GM19025 (cell line): Measurements from ENCODE around the gene TENT5C.

Experiments
- ATAC-seq: cut with Tn5 transposase; IDR thresholded peaks from one replicate; pipeline ENCODE4 v1.9.1; 2021; ENCODE audit warnings: mild to moderate bottlenecking, low read depth, moderate library complexity; ENCODE audit not compliant: unreplicated experiment

TENT5C gene

DNA sequence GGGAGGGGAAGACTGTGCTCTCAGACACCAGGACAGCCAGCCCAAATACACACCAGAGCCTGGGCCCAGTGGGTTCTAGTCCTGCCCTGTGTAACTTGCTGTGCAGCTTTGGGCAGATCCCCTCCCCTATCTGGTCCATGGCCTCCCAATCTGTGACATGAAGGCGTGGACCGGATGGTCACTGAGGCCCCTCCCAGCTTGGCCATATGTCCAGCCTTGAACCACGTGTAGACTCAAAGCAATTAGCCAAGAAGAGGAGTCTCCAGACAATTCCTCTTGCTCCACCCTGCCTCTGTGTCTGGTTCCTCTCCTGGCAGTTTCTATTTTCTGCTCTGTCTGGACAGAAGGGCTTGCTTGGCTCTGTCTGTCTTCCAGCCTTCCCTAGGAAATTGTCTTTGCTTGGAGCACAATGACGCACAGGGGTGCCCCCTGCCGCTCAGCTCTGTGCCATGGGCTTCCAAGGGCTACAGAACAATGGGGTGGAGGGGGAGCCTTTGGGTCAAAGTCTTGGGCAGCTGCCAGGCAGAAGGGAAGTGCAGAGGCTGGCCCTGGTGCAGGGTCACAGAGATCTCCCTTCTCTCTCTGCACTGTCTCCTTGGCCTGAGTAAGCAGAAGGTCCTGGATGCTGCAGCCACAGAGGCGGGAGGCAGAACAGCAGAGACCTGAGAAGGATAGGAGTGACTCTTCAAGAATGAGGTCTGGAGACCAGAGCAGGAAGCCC is 66.1 kb downstream of the TENT5C start:
- ATAC-seq: no peak

- ATAC-seq: no peak
These were observed 66.9 kb downstream of the TENT5C start for GRCh38 chr1:117672756-117673155.

DNA sequence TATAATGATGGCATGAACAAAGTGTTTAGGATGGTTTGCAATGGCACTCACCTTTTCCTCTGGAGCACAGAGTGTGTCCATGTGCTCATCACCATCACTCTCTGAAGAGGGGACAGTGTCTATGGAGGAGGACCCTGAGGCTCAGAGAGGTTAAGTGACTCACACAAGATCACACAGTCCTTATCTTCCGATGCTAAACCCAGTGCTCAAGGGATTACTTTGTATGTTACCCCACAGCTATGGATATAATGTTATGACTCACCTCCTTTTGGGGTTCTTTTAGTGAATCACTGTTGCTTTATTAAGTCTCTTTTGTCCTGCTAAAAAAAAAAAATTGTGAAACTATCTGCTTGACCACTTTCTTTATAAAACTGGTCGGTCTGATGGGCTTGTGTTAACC is 67.6 kb downstream of the TENT5C start:
- ATAC-seq: no peak

DNA sequence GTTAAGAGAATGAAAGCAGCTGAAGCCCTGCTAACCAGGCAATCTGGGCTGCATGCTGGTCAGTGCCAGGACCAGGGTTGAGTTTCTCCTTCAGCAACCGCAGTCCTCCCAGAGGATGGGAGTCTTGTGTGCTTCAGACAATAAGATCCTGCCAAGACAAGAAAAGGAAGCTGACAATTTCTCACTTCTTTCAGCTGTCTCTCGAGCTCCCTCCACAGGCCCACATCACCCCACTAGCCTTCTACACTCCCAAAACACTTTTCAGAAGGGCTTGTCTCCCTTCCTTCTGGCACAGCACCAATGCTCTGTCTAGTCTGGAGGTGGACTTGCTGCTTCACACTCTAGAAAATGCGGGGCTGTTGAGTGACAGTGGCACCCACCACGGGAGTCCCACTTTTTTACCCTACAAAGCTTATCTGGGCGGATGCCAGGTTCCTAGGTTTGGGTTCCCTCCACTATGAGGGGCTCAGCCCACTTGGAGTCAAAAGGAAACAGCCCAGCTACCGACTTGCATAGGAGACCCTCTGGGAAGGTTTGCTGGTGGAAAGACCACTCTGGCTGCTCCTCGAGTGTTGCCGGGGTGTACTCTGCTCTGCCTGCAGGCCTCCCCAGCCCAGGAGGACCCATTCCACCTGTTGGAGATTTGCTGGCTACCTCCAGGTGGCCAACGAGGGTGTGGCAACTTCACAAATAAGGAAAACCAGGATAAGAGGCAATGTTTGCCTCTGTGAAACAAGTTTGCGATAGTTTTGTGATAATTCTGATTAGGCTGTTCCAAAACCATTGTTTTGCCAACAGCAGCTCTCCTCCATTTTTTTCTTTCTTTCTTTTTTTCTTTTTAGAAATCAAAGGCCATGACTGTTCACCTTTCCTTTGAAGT is 68.9 kb downstream of the TENT5C start:
- no peak for ATAC-seq

GRCh38 chr1:117675907-117676430 is 70.1 kb downstream of the TENT5C start:
- no peak for ATAC-seq

DNA sequence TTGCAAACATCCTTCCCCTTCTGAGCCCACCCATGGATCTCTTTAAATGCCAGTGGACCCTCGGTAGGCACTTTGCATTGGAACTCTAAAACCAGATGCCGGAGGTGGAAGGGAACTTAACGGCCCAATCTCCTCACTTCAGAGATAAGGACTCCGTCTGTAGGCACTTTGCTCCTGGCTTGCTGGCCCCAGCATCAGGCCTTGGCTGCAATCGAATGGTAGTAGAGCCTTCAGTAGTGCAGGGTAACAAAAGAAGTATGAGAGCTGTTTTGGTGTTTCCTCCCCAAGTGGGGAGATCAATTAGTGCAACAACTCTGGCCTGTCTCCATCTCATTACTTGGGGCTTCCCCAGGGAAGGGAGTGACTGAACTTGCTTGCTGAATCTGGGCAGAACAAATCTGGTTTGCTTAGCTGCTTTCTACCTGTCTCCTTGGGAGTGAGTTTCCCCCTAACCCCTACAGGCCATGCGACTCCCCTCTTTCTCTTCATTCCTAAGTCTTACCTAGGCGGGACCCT is 70.8 kb downstream of the TENT5C start:
- no peak for ATAC-seq
